DND-41 (cell line): Measurements from ENCODE around the gene UACA.
"Not testable (repeated sequence)": the region's sequence is repeated elsewhere in the genome, so short reads cannot be mapped to it uniquely, and the experiment has no call there.

ENCODE experiments used
- ATAC-seq: fragments of 200-7000 bp; cut with Tn5 transposase; 3 replicates; pipeline ENCODE4 v1.9.1; 2021; ENCODE audit warnings: low read depth; ENCODE audit not compliant: insufficient read depth
- DNase-seq: peaks from one replicate; pipeline ENCODE4 v3.0.0-alpha.2; 2020
- H2AFZ ChIP-seq: 2 replicates; pipeline ENCODE4 v1.6.0; 2012; ENCODE audit warnings: low read depth, low read length
- H3K27ac ChIP-seq: 2 replicates; pipeline ENCODE4 v1.5.1; 2012; ENCODE audit warnings: low read length, inconsistent platforms
- H3K27me3 ChIP-seq: fragments of 200-600 bp; sonication (generic); 2 replicates; pipeline ENCODE4 v1.6.0; 2012; ENCODE audit warnings: low read length, mild to moderate bottlenecking, inconsistent platforms; ENCODE audit not compliant: insufficient read depth, poor library complexity
- H3K36me3 ChIP-seq: 2 replicates; pipeline ENCODE4 v1.5.1; 2012; ENCODE audit warnings: low read length, inconsistent platforms; ENCODE audit not compliant: insufficient read depth
- H3K4me1 ChIP-seq: 2 replicates; pipeline ENCODE4 v1.5.1; 2012; ENCODE audit warnings: mild to moderate bottlenecking, low read length; ENCODE audit not compliant: insufficient read depth
- H3K4me2 ChIP-seq: 2 replicates; pipeline ENCODE4 v1.6.0; 2012; ENCODE audit warnings: mild to moderate bottlenecking, moderate library complexity, low read length, inconsistent platforms; ENCODE audit not compliant: insufficient read depth
- H3K4me3 ChIP-seq, 2 experiments: fragments of 200-600 bp in 1 of 2; shearing (Covaris generic) in 1 of 2; 2 replicates each; pipeline ENCODE4 v1.5.1; 2012 to 2016; ENCODE audit warnings: inconsistent platforms in 2 of 2, low read length in 2 of 2, mild to moderate bottlenecking in 2 of 2, low read depth in 1 of 2, moderate library complexity in 1 of 2
- H3K79me2 ChIP-seq: 2 replicates; pipeline ENCODE4 v1.6.0; 2012; ENCODE audit warnings: low read length, inconsistent platforms; ENCODE audit not compliant: insufficient read depth
- H3K9ac ChIP-seq: 2 replicates; pipeline ENCODE4 v1.6.0; 2012; ENCODE audit warnings: low read depth, mild to moderate bottlenecking, inconsistent platforms, low read length, moderate library complexity
- H3K9me3 ChIP-seq: 2 replicates; pipeline ENCODE4 v1.5.1; 2012; ENCODE audit warnings: low read length, moderate library complexity, mild to moderate bottlenecking, inconsistent platforms; ENCODE audit not compliant: insufficient read depth, severe bottlenecking
- H4K20me1 ChIP-seq: 2 replicates; pipeline ENCODE4 v1.6.0; 2012; ENCODE audit warnings: low read length; ENCODE audit not compliant: insufficient read depth
- EZH2 ChIP-seq: IDR thresholded peaks from 3 replicates; pipeline ENCODE4 v1.6.1; 2012; ENCODE audit warnings: borderline replicate concordance, low read depth, mild to moderate bottlenecking, moderate library complexity, low read length, inconsistent platforms; ENCODE audit not compliant: severe bottlenecking
- TF ChIP-seq, protein P1 (sequence below): IDR thresholded peaks from 2 replicates; pipeline ENCODE4 v1.5.1; 2012; ENCODE audit warnings: borderline replicate concordance, low read length, moderate library complexity, mild to moderate bottlenecking; ENCODE audit not compliant: poor library complexity, severe bottlenecking; ENCODE audit errors: extremely low read depth

The UACA gene

DNA sequence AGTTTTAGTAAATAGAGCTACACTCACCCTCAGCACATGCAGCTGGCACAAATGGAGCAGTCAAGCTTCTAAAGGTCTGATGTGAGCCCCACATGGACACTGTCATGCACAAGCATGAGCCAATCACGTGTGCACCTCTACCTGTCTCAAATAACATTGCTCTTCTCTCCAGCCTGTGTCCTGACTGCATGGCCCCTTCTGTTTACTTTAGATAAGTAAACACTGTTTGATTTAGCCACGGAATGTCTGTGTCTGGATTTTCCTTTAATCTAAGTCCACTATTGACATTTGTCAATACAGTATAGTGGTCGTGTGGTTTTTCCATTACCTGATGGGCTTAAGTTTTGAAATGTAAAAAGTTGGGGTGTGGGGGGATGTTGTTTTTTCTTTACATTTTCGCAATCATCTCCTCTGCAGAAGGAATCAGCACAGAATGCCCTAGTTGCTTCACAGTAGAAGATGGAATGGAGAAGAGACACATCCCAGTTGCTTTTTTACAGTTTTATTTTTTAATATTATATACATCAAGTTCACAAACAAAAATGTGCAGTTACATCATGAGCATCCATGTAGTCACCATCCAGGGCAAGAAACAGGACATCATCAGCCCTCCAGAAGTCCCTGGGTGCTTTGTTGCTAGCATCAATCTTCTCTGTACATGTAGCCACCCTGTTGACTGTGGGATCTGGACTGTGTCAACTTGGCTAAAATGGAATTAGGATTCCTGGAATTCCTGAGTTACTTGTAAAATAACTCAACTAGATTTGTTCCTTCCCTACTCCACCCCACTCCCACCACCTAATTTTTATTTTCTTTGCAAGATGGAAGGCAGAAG lies 146.1 kb downstream of the UACA start:
- ATAC-seq = no peak
- TF ChIP-seq, protein P1, sequence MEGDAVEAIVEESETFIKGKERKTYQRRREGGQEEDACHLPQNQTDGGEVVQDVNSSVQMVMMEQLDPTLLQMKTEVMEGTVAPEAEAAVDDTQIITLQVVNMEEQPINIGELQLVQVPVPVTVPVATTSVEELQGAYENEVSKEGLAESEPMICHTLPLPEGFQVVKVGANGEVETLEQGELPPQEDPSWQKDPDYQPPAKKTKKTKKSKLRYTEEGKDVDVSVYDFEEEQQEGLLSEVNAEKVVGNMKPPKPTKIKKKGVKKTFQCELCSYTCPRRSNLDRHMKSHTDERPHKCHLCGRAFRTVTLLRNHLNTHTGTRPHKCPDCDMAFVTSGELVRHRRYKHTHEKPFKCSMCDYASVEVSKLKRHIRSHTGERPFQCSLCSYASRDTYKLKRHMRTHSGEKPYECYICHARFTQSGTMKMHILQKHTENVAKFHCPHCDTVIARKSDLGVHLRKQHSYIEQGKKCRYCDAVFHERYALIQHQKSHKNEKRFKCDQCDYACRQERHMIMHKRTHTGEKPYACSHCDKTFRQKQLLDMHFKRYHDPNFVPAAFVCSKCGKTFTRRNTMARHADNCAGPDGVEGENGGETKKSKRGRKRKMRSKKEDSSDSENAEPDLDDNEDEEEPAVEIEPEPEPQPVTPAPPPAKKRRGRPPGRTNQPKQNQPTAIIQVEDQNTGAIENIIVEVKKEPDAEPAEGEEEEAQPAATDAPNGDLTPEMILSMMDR = no peak
- no peak for TF ChIP-seq EZH2
- no peak overlapping the region for H3K27ac ChIP-seq

DNA sequence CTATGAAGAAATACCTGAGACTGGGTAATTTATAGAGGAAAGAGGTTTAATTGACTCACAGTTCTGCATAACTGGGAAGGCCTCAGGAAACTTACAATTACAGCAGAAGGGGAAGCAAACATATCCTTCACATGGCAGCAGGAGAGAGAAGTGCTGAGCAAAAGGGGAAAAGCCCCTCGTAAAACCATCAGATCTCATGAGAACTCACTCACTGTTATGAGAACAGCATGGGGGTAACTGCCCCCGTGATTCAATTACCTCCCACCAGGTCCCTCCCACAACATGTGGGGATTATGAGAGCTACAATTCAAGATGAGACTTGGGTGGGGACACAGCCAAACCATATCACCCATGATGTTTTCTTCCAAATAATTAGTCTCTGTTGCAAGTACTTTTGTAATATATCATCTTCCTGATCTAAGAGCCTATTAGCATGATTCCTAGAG lies 147.0 kb downstream of the UACA start:
- not testable (repeated sequence) for H3K79me2 ChIP-seq, H4K20me1 ChIP-seq, H2AFZ ChIP-seq, H3K4me1 ChIP-seq, H3K27me3 ChIP-seq, DNase-seq, ATAC-seq, H3K4me3 ChIP-seq, H3K9me3 ChIP-seq, H3K4me2 ChIP-seq, H3K36me3 ChIP-seq, H3K9ac ChIP-seq, H3K27ac ChIP-seq

More for the DNA sequence above, 146.1 kb downstream of the UACA start:
- DNase-seq = no peak
- peaks cover 4% of the 10 kb centered on the region for H3K9me3 ChIP-seq
- H3K9ac ChIP-seq = no peak overlapping the region
- no peaks in the 10 kb centered on the region; the same call in 1 of the 2 replicates for H3K4me1 ChIP-seq
- H3K36me3 ChIP-seq = no peaks in the 10 kb centered on the region
- no peaks in the 10 kb centered on the region for H3K79me2 ChIP-seq
- H3K4me2 ChIP-seq = no peak overlapping the region
- H3K4me3 ChIP-seq = no peak overlapping the region
- H4K20me1 ChIP-seq = no peaks in the 10 kb centered on the region
- no peak overlapping the region for H2AFZ ChIP-seq
- peaks cover 4% of the 10 kb centered on the region for H3K27me3 ChIP-seq

DNA sequence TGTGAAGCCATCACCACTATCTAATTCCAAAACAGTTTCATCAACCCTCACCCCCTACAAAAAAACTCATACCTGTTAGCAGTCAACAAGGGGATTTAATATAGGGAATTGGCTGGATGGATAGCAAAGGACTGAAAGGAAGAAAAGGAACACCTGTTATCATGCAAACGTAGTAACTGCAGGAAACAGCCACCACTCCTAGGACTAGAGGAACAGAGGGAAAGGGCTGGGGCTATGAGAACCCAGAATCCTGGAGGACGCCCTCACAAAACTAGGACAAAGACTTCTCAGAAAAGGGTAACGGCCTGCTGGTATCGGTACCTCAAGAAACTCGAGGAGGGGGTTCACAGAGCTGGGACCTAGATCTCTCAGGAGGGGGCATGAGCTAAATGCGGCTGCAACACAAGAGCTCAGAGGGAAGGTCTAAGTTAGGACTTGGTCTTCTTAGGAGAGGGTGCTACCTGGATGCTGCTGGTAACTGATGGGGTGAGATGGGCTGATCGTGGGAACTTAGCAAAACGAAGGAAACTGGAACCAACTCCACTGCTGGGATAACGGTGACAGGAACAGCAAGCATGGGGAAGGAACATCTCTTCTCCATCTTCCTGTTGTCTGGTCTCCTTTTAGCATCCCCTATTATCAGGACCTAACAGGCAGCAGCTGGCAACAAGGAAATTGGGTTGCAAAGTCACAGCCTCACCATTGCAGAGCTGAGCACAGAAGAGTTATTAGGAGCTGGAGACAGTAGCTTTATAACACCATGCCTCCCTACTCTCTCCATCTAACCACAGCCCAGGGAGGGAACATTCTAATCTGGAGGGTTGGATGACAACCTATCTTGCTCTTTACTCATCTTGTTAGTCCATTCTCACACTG lies 147.7 kb downstream of the UACA start:
- Histone ChIP-seq H3K79me2 (no peaks in the 10 kb centered on the region), H3K27me3 (peaks cover 4% of the 10 kb centered on the region), H4K20me1 (no peaks in the 10 kb centered on the region), H3K4me3 (no peak overlapping the region), H3K27ac (no peak overlapping the region), H2AFZ (no peak overlapping the region), H3K4me2 (no peak overlapping the region), H3K9me3 (no peaks in the 10 kb centered on the region), H3K4me1 (no peaks in the 10 kb centered on the region; the same call in 1 of the 2 replicates), H3K9ac (no peak overlapping the region), H3K36me3 (no peaks in the 10 kb centered on the region)
- DNase-seq (no peak), ATAC-seq (no peak)
- TF ChIP-seq EZH2 = no peak
- TF ChIP-seq, protein P1 = no peak

DNA sequence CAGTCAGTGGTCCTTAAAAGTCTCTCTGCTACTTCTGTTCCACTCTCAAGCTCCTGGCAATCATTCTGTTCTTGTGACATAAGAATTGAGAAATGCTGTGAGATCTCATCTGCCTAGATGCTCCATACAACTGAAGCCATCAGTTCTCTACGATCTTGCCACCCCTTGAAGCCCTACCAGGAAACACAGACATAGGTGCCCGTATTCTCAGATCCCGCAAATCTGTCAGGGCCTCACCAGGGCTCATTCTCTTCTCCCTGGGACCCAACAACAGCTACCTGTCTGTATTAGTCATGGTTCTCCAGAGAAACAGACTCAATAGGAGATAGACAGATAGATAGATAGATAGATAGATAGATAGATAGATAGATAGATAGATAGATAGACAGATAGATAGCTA lies 149.1 kb downstream of the UACA start:
- DNase-seq (no peak), ATAC-seq (no peak)
- no peak overlapping the region for H3K4me2 ChIP-seq
- H3K4me3 ChIP-seq = no peak overlapping the region
- H2AFZ ChIP-seq = no peak overlapping the region
- no peaks in the 10 kb centered on the region for H3K79me2 ChIP-seq
- H4K20me1 ChIP-seq = no peaks in the 10 kb centered on the region
- no peak overlapping the region for H3K27ac ChIP-seq
- no peaks in the 10 kb centered on the region; the same call in 1 of the 2 replicates for H3K4me1 ChIP-seq
- H3K9me3 ChIP-seq = no peaks in the 10 kb centered on the region
- H3K9ac ChIP-seq = no peak overlapping the region
- H3K27me3 ChIP-seq = peaks cover 4% of the 10 kb centered on the region
- H3K36me3 ChIP-seq = no peaks in the 10 kb centered on the region
- TF ChIP-seq, protein P1 = no peak
- no peak for TF ChIP-seq EZH2
